ENCODE results near the gene HIVEP3. TPM values are rescaled to one million over a fixed set of nuclear protein-coding genes. Genes with fewer than 3 reads are reported as not detected.
A peak's percentile ranks its signal among the peaks of the same experiment; 100 is the strongest.

The HIVEP3 gene
- total RNA-seq, 4 donors from 2014 or later: 5.3 to 17.3 (median 9.1) TPM

DNA sequence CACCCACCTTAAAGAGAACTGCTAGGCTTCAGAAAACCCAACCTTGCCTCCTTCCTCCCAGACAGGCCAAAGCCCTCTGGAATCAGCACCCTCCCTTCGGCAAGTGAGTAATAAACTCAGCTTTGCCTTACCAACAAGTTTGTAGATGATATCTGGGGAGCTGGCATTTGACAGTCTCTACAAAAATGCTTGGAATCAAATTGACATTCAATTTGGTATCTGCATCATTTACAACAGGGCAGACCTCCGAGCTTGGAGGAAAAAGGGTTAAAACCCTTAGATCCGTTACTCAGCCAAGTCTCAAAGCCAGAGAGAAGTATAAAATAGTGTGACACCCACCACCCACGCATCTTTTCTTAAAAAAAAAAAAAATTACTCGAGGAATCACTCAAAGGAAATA is 285.0 kb downstream of the HIVEP3 start:
- no peak for TF ChIP-seq POLR2A (IDR thresholded peaks at IDR 0.05)
- TF ChIP-seq, protein P1, sequence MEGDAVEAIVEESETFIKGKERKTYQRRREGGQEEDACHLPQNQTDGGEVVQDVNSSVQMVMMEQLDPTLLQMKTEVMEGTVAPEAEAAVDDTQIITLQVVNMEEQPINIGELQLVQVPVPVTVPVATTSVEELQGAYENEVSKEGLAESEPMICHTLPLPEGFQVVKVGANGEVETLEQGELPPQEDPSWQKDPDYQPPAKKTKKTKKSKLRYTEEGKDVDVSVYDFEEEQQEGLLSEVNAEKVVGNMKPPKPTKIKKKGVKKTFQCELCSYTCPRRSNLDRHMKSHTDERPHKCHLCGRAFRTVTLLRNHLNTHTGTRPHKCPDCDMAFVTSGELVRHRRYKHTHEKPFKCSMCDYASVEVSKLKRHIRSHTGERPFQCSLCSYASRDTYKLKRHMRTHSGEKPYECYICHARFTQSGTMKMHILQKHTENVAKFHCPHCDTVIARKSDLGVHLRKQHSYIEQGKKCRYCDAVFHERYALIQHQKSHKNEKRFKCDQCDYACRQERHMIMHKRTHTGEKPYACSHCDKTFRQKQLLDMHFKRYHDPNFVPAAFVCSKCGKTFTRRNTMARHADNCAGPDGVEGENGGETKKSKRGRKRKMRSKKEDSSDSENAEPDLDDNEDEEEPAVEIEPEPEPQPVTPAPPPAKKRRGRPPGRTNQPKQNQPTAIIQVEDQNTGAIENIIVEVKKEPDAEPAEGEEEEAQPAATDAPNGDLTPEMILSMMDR (IDR thresholded peaks at IDR 0.05): no peak
- no peak overlapping the region for H3K4me3 ChIP-seq (ENCODE audit: low read depth, poor library complexity, severe bottlenecking)
- no peak for DNase-seq (ENCODE audit: low spot score in 2 of 2)
- intact Hi-C loops (cut with DNase I; ENCODE audit: low total_unique reads): no loop called here
- 33 to 40% methylated on average over 5 of the region's 5 CpGs for WGBS, 2 donors

DNA sequence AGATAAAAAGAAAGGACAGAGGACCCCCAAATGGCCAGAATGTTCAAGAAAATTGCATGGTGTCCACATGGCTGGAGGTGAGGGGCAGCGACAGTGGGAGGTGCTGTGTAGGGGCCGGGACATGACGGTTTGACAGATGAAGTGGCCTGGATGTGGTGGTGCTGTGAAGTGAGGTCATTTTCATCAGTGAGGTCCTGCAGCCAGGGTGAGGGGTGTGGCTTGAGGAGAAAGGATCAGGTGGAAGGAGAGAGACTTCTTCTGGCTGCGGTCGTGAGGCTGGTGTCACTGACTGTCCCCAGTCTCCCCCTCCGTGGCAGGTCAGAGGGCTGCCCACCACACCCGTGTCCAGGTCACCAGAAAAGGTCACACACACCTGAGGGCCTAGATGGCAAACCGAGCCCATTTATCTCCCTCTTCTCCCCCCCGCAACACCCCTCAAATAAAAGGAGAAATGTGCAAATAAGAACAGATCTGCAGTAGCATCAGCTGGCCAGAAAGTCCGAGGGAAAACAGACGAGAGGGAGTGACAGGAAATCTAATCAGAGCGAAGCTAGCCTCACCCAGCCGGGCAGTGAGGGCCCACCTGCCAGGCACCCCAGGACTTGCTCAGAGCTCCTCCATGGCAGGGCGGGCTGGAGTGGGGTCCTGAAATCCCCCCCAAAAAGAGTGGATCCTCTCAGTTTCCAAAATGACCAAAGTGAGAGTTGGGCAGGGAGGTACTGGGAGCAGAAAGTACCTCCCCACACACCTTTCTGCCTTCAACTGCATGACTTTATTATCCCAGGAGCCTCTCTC is 285.7 kb downstream of the HIVEP3 start:
- intact Hi-C loops (cut with DNase I; ENCODE audit: low total_unique reads): no loop called here
- peak in 1 of 2 donors; percentile 76 for DNase-seq (ENCODE audit: low spot score in 2 of 2)
- 84 to 85% methylated on average over 14 of the region's 14 CpGs for WGBS, 2 donors
- H3K4me3 ChIP-seq (ENCODE audit: low read depth, poor library complexity, severe bottlenecking): no peak overlapping the region
- TF ChIP-seq, protein P1 (IDR thresholded peaks at IDR 0.05): no peak
- TF ChIP-seq POLR2A (IDR thresholded peaks at IDR 0.05): no peak

DNA sequence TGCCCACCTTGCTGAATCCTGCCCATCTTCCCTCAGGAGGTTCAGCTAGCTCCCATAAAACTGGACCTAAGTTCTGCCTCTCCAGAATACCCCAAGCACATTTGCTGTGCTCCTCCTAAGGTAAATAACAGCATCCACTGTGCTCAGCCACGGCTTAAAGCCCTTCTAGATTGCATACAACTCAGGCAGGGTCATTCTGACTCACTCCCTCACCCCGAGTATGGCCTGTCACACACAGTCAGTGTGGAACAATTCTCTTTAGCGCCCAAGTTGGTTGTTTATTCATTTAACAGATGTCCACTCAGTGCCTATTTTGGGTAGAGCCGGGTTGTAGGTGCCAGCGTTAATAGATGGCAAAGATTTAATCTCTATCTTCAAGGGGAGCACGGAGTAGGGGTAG is 286.8 kb downstream of the HIVEP3 start:
- 78 to 90% methylated on average over 6 of the region's 6 CpGs for WGBS, 2 donors
- intact Hi-C loops (cut with DNase I; ENCODE audit: low total_unique reads): no loop called here
- H3K4me3 ChIP-seq (ENCODE audit: low read depth, poor library complexity, severe bottlenecking): no peak overlapping the region
- TF ChIP-seq POLR2A (IDR thresholded peaks at IDR 0.05): no peak
- TF ChIP-seq, protein P1 (IDR thresholded peaks at IDR 0.05): no peak
- DNase-seq (ENCODE audit: low spot score in 2 of 2): no peak

DNA sequence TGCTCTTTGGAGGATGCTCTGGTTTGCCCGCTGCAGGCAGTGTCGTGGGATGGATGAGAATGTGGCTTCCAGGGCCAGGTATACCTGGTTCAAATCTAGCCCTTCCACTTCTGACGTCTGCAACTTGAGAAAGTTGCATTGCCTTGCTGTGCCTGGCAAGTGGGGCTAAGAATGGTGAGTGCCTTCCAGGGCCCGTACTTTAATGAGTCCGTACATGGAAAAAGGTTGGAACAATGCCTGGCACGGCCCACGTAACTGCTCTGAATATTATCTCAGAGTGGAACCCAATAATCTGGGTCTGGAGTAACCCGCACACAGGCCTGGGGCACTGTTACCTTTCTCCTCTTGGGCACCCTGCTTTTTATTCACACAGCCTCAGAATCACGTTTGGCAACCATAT is 287.6 kb downstream of the HIVEP3 start:
- H3K4me3 ChIP-seq (ENCODE audit: low read depth, poor library complexity, severe bottlenecking): no peak overlapping the region
- 83 to 86% methylated on average over 9 of the region's 9 CpGs for WGBS, 2 donors
- no peak for TF ChIP-seq POLR2A (IDR thresholded peaks at IDR 0.05)
- no peak for DNase-seq (ENCODE audit: low spot score in 2 of 2)
- intact Hi-C loops (cut with DNase I; ENCODE audit: low total_unique reads): no loop called here

DNA sequence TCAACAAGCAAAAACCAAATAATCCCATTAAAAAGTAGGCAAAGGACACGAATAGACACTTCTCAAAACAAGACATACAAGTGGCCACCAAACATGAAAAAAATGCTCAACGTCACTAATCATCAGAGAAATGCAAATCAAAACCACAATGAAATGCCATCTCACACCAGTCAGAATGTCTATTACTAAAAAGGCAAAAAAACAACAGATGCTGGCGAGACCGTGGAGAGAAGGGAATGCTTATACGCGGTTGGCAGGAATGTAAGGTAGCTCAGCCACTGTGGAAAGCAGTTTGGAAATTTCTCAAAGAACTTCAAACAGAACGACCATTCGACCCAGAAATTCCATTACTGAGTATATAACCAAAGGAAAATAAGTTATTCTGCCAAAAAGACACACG is 289.2 kb downstream of the HIVEP3 start:
- intact Hi-C loops (cut with DNase I; ENCODE audit: low total_unique reads): no loop called here
- no peak for DNase-seq (ENCODE audit: low spot score in 2 of 2)
- no peak overlapping the region for H3K4me3 ChIP-seq (ENCODE audit: low read depth, poor library complexity, severe bottlenecking)
- TF ChIP-seq POLR2A (IDR thresholded peaks at IDR 0.05): no peak
- TF ChIP-seq, protein P1 (IDR thresholded peaks at IDR 0.05): no peak
- 79 to 81% methylated on average over 9 of the region's 9 CpGs for WGBS, 2 donors

DNA sequence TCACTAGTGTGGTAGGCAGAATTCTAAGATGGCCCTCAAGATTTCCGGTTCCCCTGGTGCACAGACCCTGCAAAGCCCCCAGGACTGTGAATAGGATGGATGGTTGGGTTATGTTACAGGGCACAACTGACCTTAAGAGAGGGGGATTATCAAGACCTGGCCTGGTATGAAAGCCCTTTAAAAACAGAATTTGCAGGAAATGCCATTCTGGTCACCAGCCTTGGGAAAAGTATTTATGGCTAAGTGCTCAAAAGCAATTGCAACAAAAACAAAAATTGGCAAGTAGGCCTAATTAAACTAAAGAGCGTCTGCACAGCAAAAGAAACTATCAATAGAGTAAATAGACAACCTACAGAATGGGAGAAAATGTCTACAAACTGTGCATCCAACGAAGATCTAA is 289.6 kb downstream of the HIVEP3 start:
- TF ChIP-seq POLR2A (IDR thresholded peaks at IDR 0.05): no peak
- TF ChIP-seq, protein P1 (IDR thresholded peaks at IDR 0.05): no peak
- H3K4me3 ChIP-seq (ENCODE audit: low read depth, poor library complexity, severe bottlenecking): no peak overlapping the region
- 90 to 91% methylated on average over 3 of the region's 3 CpGs for WGBS, 2 donors
- DNase-seq (ENCODE audit: low spot score in 2 of 2): no peak
- intact Hi-C loops (cut with DNase I; ENCODE audit: low total_unique reads): no loop called here

Data from lower leg skin (tissue), 4 donors.